ENCODE results near the gene ABHD14A.

ABHD14A gene

GRCh38 chr3:51968883-51969678 is 5.8 kb upstream of the ABHD14A start:
- FAIRE-seq, result no peak

GRCh38 chr3:51969841-51970240 is 5.0 kb upstream of the ABHD14A start:
- DNase-seq (ENCODE audit: insufficient read length, low spot score), result no peak
- no peak for FAIRE-seq

More at GRCh38 chr3:51968883-51969678, 5.8 kb upstream of the ABHD14A start:
- no peak for DNase-seq (ENCODE audit: insufficient read length, low spot score)

DNA sequence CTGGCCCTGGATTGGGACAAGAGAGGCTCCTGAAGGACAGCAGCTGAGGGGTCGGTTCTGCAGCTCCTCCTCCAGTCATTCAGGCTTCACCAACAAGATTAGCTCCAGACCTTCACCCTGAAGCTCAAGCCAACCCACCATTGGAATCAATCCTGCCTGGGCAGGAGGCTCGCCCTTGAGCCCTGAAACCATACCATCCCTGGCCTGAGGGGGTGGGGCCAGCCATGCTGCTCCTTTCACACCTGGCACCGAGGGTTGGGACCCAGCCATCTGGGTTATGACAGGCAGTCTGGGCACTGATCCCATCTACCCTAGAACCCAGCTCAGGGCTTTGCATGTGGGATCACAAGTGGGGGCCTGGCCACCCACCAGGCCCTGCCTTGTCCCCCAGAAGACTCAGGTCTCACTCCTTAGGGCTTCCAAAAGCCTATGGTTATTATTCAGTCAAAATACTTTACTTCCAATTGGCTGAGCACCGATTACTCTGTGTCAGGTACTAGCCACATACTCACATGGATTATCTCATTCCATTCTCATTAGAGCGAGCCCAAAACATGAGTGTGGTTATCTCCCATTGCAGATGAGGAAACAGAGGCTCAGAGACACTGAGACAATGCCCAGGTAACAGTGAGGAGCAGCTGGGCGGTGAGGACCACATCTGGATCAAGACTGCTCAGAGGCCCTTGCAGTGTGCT is 4.1 kb upstream of the ABHD14A start:
- no peak for FAIRE-seq
- no peak for DNase-seq (ENCODE audit: insufficient read length, low spot score)

DNA sequence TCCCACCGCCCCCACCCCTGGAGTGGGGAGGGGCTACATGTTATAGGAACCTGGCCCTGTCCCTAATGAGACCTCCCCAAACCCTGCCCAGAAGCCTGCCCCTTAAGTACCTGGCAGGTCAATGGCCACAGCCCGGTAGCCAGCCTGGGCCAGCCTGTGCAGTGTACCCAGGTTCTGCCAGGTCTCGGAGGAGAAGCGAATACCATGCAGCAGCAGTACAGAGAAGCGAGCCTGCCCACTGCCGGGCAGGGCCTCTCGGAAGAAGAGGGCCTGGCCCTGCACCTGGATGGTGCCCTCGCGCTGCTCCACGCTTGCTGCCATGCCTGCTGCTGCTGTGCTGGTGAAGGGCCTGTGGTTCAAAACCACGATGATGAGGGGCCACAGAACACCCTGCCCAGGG is 3.5 kb upstream of the ABHD14A start:
- DNase-seq (ENCODE audit: insufficient read length, low spot score) (no peak), FAIRE-seq (no peak)

DNA sequence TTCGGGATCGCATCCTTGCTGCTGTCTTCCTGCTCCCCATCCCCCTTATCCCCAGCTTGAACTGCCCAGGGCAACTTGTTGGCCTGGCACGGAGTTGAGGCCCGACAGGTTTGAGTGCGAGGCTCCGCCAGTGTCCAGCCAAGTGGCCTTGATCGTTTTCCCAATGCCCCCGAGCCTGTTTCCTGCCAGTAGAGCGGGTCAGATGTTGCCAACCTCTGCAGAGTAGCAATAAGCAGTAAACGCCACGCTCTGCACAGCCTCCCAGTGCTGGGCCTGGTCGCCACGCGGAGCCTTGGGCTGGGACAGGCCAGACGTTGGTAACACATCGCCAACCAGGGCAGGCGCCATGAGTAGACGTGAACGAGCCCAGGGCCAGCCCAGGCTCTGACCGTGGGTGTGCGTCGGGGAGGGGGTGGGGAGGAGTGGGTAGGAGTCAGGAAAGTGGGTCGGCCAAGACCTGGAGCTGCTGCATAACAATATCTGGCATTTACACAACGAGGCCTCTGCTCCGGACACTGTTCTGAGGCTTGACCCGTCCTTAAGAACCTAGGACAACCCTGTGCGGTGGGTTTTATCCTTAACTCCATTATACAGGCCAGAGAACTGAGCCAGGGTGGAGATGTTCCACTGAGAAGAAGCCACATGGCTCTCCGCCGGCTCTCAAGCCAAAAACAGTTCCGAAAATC is 444 bp upstream of the ABHD14A start:
- peak; percentile 21 for FAIRE-seq
- no peak for DNase-seq (ENCODE audit: insufficient read length, low spot score)

DNA sequence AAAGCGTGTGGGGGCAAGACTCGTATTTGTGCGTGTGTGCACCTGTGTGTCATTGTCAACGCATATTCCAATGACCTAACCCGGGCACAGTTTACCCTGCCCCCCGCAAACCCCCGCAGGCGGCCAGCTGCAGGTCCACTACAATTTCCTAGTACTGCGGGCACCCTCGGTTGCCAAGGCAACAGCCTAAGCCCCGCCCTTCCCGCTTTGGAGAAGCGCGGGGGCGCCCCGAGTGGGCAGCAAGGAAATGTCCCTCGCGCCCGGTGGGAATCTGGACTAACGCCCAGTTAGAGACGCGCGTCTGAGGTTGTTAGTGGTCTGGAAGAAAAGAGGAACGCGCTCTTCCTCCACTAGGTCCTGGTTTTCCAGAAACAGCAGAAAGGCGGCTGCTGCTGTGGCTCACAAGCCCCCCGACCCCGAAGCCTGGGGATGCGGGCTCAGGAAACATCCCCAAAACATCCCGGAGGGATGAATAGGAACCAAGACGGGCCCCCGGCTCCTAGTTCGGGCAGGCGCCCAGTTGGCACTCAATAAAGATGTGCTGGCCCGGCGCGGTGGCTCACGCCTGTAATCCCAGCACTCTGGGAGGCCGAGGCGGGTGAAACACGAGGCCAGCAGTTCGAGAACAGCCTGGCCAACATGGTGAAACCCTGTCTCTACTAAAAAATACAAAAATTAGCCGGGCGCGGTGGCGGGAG is 1.1 kb downstream of the ABHD14A start:
- DNase-seq (ENCODE audit: insufficient read length, low spot score) (no peak), FAIRE-seq (no peak)

DNA sequence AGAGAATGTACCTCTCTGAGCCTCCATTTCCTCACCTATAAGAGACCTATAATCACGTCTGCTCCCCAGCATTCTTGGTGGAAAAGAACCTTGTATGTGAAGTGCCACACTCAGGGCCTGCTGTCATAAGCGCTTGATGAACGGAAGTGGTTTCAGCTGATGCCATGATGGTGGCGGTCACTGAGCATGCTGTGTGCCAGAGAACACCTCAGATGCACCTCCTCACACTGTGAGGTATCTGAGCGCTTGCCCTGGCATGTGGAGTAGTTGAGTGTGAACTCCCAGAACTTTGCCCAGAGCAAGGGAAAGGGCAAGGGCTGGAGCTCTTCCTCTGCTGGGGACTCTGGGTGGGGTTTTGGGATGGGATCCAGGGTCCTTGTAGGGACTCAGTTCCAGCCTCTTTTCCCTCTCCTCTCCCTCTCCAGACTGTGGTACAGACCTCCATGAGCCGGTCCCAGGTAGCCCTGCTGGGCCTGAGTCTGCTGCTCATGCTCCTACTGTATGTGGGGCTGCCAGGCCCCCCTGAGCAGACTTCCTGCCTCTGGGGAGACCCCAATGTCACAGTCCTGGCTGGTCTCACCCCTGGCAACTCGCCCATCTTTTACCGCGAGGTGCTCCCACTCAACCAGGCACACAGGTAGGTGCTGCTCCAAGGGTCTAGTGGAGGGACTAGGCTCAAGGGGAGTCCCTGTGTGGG is 2.7 kb downstream of the ABHD14A start:
- no peak for DNase-seq (ENCODE audit: insufficient read length, low spot score)
- FAIRE-seq, result no peak

DNA sequence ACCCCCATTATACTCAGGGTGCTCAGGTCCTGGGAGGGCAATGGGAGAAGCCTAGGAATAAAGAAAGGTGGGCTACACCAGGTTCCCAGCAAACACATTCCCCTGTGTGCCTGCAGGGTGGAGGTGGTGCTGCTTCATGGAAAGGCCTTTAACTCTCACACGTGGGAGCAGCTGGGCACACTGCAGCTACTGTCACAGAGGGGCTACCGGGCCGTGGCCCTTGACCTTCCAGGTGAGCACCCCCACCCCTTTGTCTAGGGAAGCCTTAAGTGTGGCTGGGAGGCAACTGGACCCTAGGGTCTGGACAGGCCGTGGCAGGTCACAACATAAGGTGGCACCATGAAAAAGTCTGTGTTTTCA is 3.3 kb downstream of the ABHD14A start:
- DNase-seq (ENCODE audit: insufficient read length, low spot score) (no peak), FAIRE-seq (no peak)

GRCh38 chr3:51980253-51980652 is 5.4 kb downstream of the ABHD14A start:
- DNase-seq (ENCODE audit: insufficient read length, low spot score) (no peak), FAIRE-seq (no peak)

GRCh38 chr3:51982352-51982837 is 7.5 kb downstream of the ABHD14A start:
- FAIRE-seq (peak; percentile 90), DNase-seq (ENCODE audit: insufficient read length, low spot score) (peak; percentile 79)

- peak; percentile 78 for FAIRE-seq
- peak; percentile 93 for DNase-seq (ENCODE audit: insufficient read length, low spot score)
Measured at GRCh38 chr3:51982838-51983577, 8.1 kb downstream of the ABHD14A start, which contains the start of gene ACY1. Gene ACY1 (plus strand): TSS chr3:51983535. CDS start chr3:51984065, 530 bp downstream.

- FAIRE-seq (no peak), DNase-seq (ENCODE audit: insufficient read length, low spot score) (no peak)
Measured at GRCh38 chr3:51983578-51984268, 8.9 kb downstream of the ABHD14A start.

DNA sequence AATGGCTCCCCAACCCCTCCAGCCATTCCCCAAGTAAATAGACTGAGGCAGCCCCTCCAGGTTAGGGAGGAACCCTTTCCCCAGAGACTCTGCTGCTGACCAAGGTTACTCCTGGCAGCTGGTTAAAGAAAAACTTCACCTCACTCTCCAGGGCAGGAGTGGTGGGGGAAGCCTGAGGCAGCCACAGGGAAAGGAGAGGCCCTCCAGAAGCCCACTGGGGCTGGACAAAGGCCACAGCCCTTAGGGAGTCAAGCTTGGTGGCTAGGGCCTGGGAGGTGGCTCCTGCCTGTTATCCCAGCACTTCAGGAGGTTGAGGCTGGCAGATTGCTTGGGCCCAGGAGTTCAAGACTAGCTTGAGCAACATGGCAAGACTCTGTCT is 9.4 kb downstream of the ABHD14A start:
- DNase-seq (ENCODE audit: insufficient read length, low spot score) (no peak), FAIRE-seq (no peak)

- FAIRE-seq (no peak), DNase-seq (ENCODE audit: insufficient read length, low spot score) (no peak)
Measured at GRCh38 chr3:51985063-51985462, 10.2 kb downstream of the ABHD14A start.

DNA sequence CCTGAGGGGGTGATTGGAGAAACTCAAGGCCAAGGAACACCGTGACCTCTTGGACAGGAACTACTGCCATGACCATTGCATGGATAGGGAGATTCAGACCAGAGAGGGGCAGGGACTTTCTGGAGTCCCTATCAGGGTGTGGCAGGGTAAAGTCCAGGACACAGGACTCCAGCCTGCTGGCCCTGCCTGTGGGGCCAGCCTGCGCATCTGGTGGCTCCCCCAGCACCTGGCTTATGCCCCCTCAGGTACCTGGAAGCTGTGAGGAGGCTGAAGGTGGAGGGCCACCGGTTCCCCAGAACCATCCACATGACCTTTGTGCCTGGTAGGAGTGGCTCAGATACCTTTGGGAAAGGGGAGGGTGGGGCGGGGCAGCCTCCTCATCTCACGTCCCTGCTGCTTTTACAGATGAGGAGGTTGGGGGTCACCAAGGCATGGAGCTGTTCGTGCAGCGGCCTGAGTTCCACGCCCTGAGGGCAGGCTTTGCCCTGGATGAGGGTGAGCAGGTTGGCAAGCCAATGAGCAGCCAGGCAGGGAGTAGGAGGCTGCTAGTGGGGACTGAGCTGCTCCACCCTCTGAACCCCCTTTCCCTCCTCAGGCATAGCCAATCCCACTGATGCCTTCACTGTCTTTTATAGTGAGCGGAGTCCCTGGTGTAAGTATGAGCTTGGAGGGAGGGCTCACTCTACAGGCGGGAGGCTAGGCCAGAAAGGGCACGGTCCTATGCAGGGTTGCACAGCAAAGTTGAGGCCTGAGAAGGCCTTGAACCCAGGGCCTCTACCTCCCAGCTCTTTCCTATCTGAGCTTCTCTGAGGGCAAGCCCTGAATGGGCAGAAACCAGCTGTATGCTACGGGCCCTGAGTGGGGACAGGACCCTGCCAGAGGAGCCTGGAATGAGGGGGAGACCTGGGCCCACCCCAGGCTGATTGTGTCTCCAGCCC is 11.4 kb downstream of the ABHD14A start:
- DNase-seq (ENCODE audit: insufficient read length, low spot score) (no peak), FAIRE-seq (no peak)

GRCh38 chr3:51987568-51987967 is 12.7 kb downstream of the ABHD14A start:
- FAIRE-seq (no peak), DNase-seq (ENCODE audit: insufficient read length, low spot score) (no peak)

GRCh38 chr3:51988286-51989146 is 13.7 kb downstream of the ABHD14A start:
- no peak for FAIRE-seq
- no peak for DNase-seq (ENCODE audit: insufficient read length, low spot score)
